ENCODE results near the gene FAM234A.

The FAM234A gene

DNA sequence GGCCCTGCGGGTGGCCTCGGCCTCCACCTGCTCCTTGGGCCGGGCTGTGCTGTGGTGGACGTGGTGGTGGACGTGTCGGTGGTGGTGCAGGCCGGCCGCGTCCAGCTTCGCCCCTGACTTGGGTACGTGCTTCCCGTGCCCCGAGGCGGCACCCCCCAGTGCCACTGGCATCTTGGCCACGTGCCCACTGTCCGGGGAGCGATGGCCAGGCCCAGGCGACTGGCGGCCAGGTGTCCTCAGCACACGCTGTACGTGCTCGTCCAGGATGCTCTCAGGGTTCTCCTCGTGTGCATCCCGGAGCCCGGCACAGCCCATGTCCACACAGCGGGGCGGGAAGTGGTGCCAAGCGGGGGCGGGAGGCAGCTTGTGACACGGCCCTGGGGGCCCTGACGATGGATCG lies 63.2 kb downstream of the FAM234A start:
- H3K36me3 ChIP-seq (ENCODE audit: low read length), result no peaks in the 10 kb centered on the region
- H3K9me2 ChIP-seq (replicated peaks; ENCODE audit: insufficient read depth, low read length), result no peaks in the 10 kb centered on the region
- TF ChIP-seq CTCF (IDR thresholded peaks at IDR 0.05; ENCODE audit: insufficient read depth, low read length, poor library complexity, severe bottlenecking), result no peak
- TF ChIP-seq EZH2phosphoT487 (conservative IDR thresholded peaks at IDR 0.05; ENCODE audit: low read length), result no peak
- no peak overlapping the region for H3K4me2 ChIP-seq (ENCODE audit: low read depth, low read length, poor library complexity, severe bottlenecking)
- no peaks in the 10 kb centered on the region for H3K79me2 ChIP-seq (ENCODE audit: insufficient read depth, low read length)
- H3K9me3 ChIP-seq (ENCODE audit: insufficient read depth, low read length), result no peaks in the 10 kb centered on the region
- H3K27me3 ChIP-seq (ENCODE audit: low read length), result no peaks in the 10 kb centered on the region
- H3K4me3 ChIP-seq (ENCODE audit: insufficient read depth, low read length, poor library complexity, severe bottlenecking), result no peak overlapping the region
- H3F3A ChIP-seq (ENCODE audit: insufficient read depth), result no peaks in the 10 kb centered on the region
- no peak overlapping the region for H3K27ac ChIP-seq (ENCODE audit: low read depth, low read length)
- no peaks in the 10 kb centered on the region for H4K20me1 ChIP-seq (ENCODE audit: low read depth, low read length)
- no peak overlapping the region for H2AFZ ChIP-seq (ENCODE audit: low read depth, low read length, severe bottlenecking)
- no peak overlapping the region for H3K9ac ChIP-seq (ENCODE audit: low read length)

- H3K4me2 ChIP-seq (ENCODE audit: low read depth, low read length, poor library complexity, severe bottlenecking), result no peak overlapping the region
- H3K27me3 ChIP-seq (ENCODE audit: low read length), result no peaks in the 10 kb centered on the region
- no peaks in the 10 kb centered on the region for H3K9me3 ChIP-seq (ENCODE audit: insufficient read depth, low read length)
- H3K36me3 ChIP-seq (ENCODE audit: low read length), result no peaks in the 10 kb centered on the region
- H3F3A ChIP-seq (ENCODE audit: insufficient read depth), result no peaks in the 10 kb centered on the region
- H3K79me2 ChIP-seq (ENCODE audit: insufficient read depth, low read length), result no peaks in the 10 kb centered on the region
- no peak overlapping the region for H3K4me3 ChIP-seq (ENCODE audit: insufficient read depth, low read length, poor library complexity, severe bottlenecking)
- no peak for TF ChIP-seq EZH2phosphoT487 (conservative IDR thresholded peaks at IDR 0.05; ENCODE audit: low read length)
- TF ChIP-seq CTCF (IDR thresholded peaks at IDR 0.05; ENCODE audit: insufficient read depth, low read length, poor library complexity, severe bottlenecking), result no peak
- no peaks in the 10 kb centered on the region for H3K9me2 ChIP-seq (replicated peaks; ENCODE audit: insufficient read depth, low read length)
- no peaks in the 10 kb centered on the region for H4K20me1 ChIP-seq (ENCODE audit: low read depth, low read length)
- H2AFZ ChIP-seq (ENCODE audit: low read depth, low read length, severe bottlenecking), result no peak overlapping the region
- no peak overlapping the region for H3K9ac ChIP-seq (ENCODE audit: low read length)
- H3K27ac ChIP-seq (ENCODE audit: low read depth, low read length), result no peak overlapping the region
These were observed 66.6 kb downstream of the FAM234A start for GRCh38 chr16:301235-301634.

GRCh38 chr16:301950-302349 lies 67.3 kb downstream of the FAM234A start:
- no peaks in the 10 kb centered on the region for H3K9me2 ChIP-seq (replicated peaks; ENCODE audit: insufficient read depth, low read length)
- no peak overlapping the region for H3K27ac ChIP-seq (ENCODE audit: low read depth, low read length)
- TF ChIP-seq CTCF (IDR thresholded peaks at IDR 0.05; ENCODE audit: insufficient read depth, low read length, poor library complexity, severe bottlenecking) (no peak), EZH2phosphoT487 (conservative IDR thresholded peaks at IDR 0.05; ENCODE audit: low read length) (no peak)
- no peaks in the 10 kb centered on the region for H4K20me1 ChIP-seq (ENCODE audit: low read depth, low read length)
- no peaks in the 10 kb centered on the region for H3K27me3 ChIP-seq (ENCODE audit: low read length)
- no peak overlapping the region for H3K4me3 ChIP-seq (ENCODE audit: insufficient read depth, low read length, poor library complexity, severe bottlenecking)
- no peaks in the 10 kb centered on the region for H3K79me2 ChIP-seq (ENCODE audit: insufficient read depth, low read length)
- no peak overlapping the region for H3K4me2 ChIP-seq (ENCODE audit: low read depth, low read length, poor library complexity, severe bottlenecking)
- H2AFZ ChIP-seq (ENCODE audit: low read depth, low read length, severe bottlenecking), result no peak overlapping the region
- no peaks in the 10 kb centered on the region for H3K36me3 ChIP-seq (ENCODE audit: low read length)
- H3F3A ChIP-seq (ENCODE audit: insufficient read depth), result no peaks in the 10 kb centered on the region
- no peaks in the 10 kb centered on the region for H3K9me3 ChIP-seq (ENCODE audit: insufficient read depth, low read length)
- no peak overlapping the region for H3K9ac ChIP-seq (ENCODE audit: low read length)
